Hair follicular keratinocyte (primary cell): Measurements from ENCODE around the gene C2orf68. TPM values are rescaled to one million over a fixed set of nuclear protein-coding genes. Genes with fewer than 3 reads are reported as not detected.

Experiments
- total RNA-seq: library from RNA; depleted of rRNA; stranded (reverse); fragments of >200 nt; gene quantifications from 2 replicates; pipeline ENCODE4 v1.2.3, GENCODE V29; 2015

The C2orf68 gene
- total RNA-seq: 11.1 and 12.7 TPM in 2 replicates

GRCh38 chr2:85611705-85612587 is at the start of gene C2orf68:
C2orf68 (minus strand) TSS chr2:85612066; CDS start chr2:85611984, 82 bp downstream.

GRCh38 chr2:85602476-85603234 is 9.2 kb downstream of the C2orf68 start, which contains the start of gene TMEM150A:
TMEM150A (minus strand) TSS chr2:85602698; CDS start chr2:85601948, 750 bp downstream.

GRCh38 chr2:85595301-85596025 is 16.4 kb downstream of the C2orf68 start, which contains the start of gene RNF181:
RNF181 (plus strand) TSS chr2:85595745; CDS start chr2:85595764, 19 bp downstream.

GRCh38 chr2:85584354-85584856 is 27.5 kb downstream of the C2orf68 start, which contains the start of gene VAMP5:
VAMP5 (plus strand) TSS chr2:85584431; CDS start chr2:85584491, 60 bp downstream.

GRCh38 chr2:85577386-85578242 is 34.3 kb downstream of the C2orf68 start, which contains the start of gene VAMP8:
VAMP8 (plus strand) TSS chr2:85577586; CDS start chr2:85577647, 61 bp downstream.

GRCh38 chr2:85561280-85562212 is 50.3 kb downstream of the C2orf68 start, which contains the start of gene GGCX:
GGCX (minus strand) TSS chr2:85561493; CDS start chr2:85561428, 65 bp downstream.

Other genes with a start within 250 kb of the C2orf68 start
- 287 and 398 TPM in 2 replicates for gene CAPG, start 201.7 kb downstream of the C2orf68 start, total RNA-seq
- gene SH2D6, start 193.4 kb downstream of the C2orf68 start, total RNA-seq: 0.23 TPM in 1 of 2 replicates, not detected in the other
- gene MAT2A, start 72.9 kb downstream of the C2orf68 start, total RNA-seq: 69.0 and 72.9 TPM in 2 replicates
- 34.0 and 34.6 TPM in 2 replicates for gene GGCX, start 50.6 kb downstream of the C2orf68 start, total RNA-seq
- gene VAMP8, start 34.5 kb downstream of the C2orf68 start, total RNA-seq: 99.9 and 101 TPM in 2 replicates
- gene VAMP5, start 27.6 kb downstream of the C2orf68 start, total RNA-seq: 1.4 and 3.0 TPM in 2 replicates
- 158 and 222 TPM in 2 replicates for gene RNF181, start 16.3 kb downstream of the C2orf68 start, total RNA-seq
- gene TMEM150A, start 9.4 kb downstream of the C2orf68 start, total RNA-seq: 10.4 and 12.0 TPM in 2 replicates
- 44.0 and 72.9 TPM in 2 replicates for gene USP39, start 4.1 kb upstream of the C2orf68 start, total RNA-seq
- not detected in 2 replicates for gene SFTPB, start 56.1 kb upstream of the C2orf68 start, total RNA-seq
- gene GNLY, start 82.3 kb upstream of the C2orf68 start, total RNA-seq: not detected in 2 replicates
- gene ATOH8, start 141.9 kb upstream of the C2orf68 start, total RNA-seq: not detected in 2 replicates